Subcutaneous adipose tissue (tissue), 4 donors: Measurements from ENCODE around the gene PUSL1. TPM values are rescaled to one million over a fixed set of nuclear protein-coding genes. Genes with fewer than 3 reads are reported as not detected.

ENCODE experiments used
- total RNA-seq, 4 donors: library from RNA; depleted of rRNA; stranded (reverse); fragments of >200 nt; gene quantifications; one replicate each; pipeline ENCODE4 v1.1.0, GENCODE V29; 2016
- TF ChIP-seq, protein P1 (sequence below): fragments of 450-650 bp; IDR thresholded peaks from one replicate; pipeline ENCODE4 v1.5.1; 2016; ENCODE audit warnings: low read depth, mild to moderate bottlenecking, control low read depth, antibody characterized with exemption, moderate library complexity

Gene PUSL1
- total RNA-seq, 4 donors from 2014 or later, result 7.2 to 12.9 (median 10.9) TPM

DNA sequence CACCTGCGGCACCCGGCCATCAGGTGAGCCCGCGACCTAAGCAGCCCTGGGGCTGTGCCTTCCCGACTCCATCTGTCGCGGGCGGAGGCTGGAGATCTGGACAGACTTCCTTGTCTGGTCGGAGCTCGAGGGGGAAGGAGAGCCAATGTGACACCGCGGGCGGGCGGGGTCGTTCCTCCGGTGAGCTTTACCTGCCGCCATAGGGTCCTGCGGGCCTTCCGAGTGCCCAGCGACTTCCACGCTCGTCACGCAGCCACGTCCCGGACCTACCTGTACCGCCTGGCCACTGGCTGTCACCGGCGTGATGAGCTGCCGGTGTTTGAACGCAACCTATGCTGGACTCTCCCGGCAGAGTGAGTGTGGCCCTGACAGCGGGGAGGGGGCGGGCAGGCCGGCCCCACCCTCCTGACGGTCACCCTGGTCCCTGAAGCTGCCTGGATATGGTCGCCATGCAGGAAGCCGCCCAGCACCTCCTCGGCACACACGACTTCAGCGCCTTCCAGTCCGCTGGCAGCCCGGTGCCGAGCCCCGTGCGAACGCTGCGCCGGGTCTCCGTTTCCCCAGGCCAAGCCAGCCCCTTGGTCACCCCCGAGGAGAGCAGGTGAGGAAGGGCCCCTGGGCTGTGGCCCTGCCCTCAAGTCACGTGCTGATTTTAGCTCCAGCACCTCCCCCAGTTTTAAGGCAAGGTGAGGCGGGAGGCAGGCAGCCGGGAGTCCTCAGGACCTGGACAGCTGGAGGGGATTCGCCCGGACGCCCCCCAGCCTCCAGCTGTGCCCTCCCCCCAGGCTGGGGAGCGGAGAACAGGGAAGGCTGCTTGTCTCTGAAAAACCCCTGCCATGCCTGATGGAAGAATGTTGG is 1.1 kb downstream of the PUSL1 start:
- TF ChIP-seq, protein P1, sequence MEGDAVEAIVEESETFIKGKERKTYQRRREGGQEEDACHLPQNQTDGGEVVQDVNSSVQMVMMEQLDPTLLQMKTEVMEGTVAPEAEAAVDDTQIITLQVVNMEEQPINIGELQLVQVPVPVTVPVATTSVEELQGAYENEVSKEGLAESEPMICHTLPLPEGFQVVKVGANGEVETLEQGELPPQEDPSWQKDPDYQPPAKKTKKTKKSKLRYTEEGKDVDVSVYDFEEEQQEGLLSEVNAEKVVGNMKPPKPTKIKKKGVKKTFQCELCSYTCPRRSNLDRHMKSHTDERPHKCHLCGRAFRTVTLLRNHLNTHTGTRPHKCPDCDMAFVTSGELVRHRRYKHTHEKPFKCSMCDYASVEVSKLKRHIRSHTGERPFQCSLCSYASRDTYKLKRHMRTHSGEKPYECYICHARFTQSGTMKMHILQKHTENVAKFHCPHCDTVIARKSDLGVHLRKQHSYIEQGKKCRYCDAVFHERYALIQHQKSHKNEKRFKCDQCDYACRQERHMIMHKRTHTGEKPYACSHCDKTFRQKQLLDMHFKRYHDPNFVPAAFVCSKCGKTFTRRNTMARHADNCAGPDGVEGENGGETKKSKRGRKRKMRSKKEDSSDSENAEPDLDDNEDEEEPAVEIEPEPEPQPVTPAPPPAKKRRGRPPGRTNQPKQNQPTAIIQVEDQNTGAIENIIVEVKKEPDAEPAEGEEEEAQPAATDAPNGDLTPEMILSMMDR, result no peak

DNA sequence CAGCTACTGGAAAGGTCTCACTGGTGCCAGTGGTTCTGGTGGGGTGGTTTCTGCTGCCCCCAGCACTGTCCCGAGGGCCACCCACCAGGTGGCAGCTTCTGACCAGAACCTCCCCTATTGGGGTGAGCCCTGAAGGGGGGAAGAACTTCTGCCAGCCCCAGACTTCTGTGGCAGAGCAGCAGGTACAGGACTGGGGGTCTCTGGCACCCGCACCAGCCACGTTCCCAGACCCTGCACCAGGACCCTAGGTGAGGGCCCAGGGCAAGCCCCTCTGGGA is 1.6 kb downstream of the PUSL1 start:
- TF ChIP-seq, protein P1, result no peak

DNA sequence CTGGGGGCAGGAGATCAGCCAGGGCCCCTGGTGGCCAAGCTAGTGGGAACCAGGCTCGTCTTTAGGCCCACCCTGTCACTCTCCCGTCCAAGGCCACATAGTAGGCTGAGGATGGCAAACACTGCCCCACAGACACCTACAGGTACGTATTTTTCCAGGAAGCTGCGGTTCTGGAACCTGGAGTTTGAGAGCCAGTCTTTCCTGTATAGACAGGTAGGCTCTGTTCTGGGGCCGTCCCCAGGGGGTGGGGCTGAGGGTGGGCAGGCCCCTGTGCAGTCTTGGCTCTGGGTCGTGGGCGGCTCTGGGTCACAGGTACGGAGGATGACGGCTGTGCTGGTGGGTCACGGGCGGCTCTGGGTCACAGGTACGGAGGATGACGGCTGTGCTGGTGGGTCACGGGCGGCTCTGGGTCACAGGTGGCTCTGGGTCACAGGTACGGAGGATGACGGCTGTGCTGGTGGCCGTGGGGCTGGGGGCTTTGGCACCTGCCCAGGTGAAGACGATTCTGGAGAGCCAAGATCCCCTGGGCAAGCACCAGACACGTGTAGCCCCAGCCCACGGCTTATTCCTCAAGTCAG is 2.2 kb downstream of the PUSL1 start:
- TF ChIP-seq, protein P1, result no peak

DNA sequence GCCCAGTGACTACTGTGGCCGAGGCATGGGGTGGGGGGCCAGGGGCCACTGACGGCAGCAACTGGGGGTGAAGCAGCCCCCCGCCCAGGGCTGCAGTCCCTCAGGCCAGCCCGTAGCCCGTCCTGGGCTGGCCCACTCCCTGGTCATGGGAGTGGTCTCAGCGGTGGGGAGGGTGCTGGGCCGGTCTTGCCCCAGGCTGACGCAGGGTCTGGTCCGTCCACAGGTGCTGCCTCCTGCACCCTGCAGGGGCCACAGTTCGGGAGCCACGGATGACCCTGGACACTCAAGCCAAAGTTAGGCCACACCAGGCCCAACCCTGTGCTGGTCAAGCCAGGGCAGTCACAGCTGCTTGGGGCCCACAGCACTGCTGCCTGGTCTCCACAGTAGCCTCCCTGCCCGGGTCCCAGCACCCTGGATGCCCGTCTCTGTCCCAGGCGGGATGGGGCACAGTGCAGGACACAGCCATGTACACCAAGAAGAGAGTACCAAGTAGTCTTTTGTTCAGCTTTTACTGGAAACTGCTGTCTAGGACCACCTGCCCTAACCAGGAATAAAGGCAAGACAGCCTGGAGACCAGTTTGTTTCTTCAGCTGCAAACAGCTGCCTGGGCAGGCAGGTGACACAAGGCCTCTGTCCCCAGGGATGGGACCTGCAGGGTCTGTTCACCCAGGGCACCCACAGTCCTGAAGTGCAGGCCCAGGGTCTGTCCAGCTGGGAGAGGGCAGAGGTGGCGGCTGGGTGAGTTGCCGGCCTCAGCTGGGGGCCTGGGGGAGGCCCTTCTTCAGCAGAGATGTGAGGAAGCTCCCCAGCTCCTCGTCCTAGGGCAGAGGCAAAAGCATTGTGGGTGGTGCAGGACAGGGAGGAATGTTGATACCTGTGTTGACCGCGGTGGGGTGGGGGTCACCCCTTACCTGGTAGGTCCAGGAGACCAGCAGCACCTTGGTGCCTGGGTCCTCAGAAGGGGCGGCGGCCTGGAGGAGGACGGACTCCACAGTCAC is 3.0 kb downstream of the PUSL1 start:
- TF ChIP-seq, protein P1, result no peak

DNA sequence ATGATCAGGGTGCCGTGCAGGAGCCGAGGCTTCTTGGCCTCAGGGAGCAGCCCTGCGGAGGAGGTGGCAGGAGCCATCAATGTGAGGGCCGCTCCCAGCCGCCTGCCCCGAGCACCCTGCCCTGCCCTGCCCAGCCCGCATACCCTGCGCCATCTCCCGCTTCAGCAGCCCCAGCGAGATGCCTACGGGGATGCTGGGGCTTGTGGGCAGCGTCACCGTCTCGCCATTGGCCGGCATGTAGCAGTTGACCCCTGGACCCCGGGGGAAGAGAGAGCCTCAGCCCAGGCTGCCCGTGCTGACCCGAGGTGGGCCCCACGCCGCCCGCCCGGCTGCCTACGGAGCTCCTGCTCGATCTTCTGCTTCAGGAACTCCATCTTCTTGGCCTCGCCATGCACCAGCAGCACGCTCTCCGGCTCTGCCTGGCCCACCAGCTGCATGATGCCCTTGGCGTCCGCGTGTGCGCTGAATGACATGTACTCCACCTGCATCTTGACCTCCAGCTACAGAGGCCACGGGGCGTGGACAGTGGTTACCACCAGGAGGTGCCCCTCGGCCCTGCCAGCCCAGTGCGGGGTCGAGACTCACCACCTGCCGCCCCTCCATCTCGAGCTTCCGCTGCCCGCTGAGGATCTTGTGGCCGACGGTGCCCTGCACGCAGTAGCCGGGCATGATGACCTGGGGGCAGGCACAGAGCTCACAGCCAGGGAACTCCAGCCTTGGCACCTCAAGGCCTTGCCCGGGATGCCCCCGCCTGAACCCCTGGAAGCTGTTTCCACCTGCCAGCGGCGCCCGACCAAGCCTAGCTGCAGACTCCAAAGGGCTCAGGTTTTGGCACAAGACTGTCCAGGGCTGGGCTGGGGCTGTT is 4.3 kb downstream of the PUSL1 start:
- TF ChIP-seq, protein P1, result no peak

DNA sequence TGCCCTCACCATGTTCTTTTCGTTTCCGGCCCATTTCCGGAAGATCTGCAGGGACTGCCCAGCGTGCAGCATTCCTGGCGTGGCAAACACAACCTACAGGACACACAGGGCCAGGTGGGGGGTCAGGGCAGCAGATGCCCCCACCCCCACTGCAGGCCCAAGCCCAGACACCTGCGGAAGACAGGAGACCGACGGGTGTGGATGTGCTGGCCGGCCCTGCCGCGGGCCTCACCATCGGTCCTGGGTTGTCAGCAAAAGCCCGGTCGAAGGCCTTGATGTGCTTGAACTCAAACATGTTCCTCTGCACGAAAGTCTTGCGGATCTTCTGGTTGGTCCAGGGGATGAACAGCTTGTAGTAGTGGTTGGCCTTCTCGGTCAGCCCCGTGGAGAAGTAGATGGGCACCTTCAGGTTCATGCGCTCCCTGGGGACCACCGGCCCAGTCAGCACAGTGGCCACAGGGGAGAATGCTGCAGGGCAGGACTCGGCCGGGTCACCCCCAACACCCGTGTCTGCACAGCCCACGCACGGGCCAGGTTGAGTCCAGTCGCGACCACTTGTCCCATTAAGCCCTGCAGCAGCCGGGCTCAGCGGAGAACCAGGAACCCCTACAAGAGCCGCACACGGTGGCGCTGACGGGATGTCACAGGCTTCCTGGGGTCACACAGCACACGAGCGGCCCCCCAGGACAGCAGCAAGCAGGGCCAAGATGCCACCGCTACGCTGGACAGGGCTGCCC is 5.3 kb downstream of the PUSL1 start:
- TF ChIP-seq, protein P1, result no peak
